OCI-LY1 (cell line): Measurements from ENCODE around the gene ZNF785.
"Not testable (repeated sequence)": the region's sequence is repeated elsewhere in the genome, so short reads cannot be mapped to it uniquely, and the experiment has no call there.

Experiments used
- H2AFZ ChIP-seq: fragments of 200-600 bp; sonication (generic), shearing (Covaris generic); 2 replicates; pipeline ENCODE4 v1.6.0; 2014; ENCODE audit warnings: antibody characterized with exemption, mild to moderate bottlenecking, low read length
- H3F3A ChIP-seq: fragments of 200-600 bp; sonication (generic), shearing (Covaris generic); 2 replicates; pipeline ENCODE4 v1.6.0; 2014; ENCODE audit warnings: mild to moderate bottlenecking, antibody characterized with exemption, low read length, moderate library complexity; ENCODE audit not compliant: insufficient read depth
- H3K27ac ChIP-seq: fragments of 200-600 bp; sonication (generic); 2 replicates; pipeline ENCODE4 v1.5.1; 2014; ENCODE audit warnings: low read length, mixed run types, mild to moderate bottlenecking, low read depth; ENCODE audit not compliant: poor library complexity, severe bottlenecking
- H3K27me3 ChIP-seq: fragments of 200-600 bp; sonication (generic); 2 replicates; pipeline ENCODE4 v1.6.0; 2014; ENCODE audit warnings: antibody characterized with exemption, mild to moderate bottlenecking, low read length, moderate library complexity; ENCODE audit not compliant: insufficient read depth
- H3K36me3 ChIP-seq: fragments of 200-600 bp; sonication (generic); 2 replicates; pipeline ENCODE4 v1.6.1; 2014; ENCODE audit warnings: mild to moderate bottlenecking, antibody characterized with exemption, low read length, moderate library complexity, mixed read lengths; ENCODE audit not compliant: insufficient read depth
- H3K4me1 ChIP-seq: fragments of 200-600 bp; sonication (generic); 2 replicates; pipeline ENCODE4 v1.5.1; 2014; ENCODE audit warnings: mild to moderate bottlenecking, low read length, moderate library complexity; ENCODE audit not compliant: insufficient read depth, severe bottlenecking
- H3K4me2 ChIP-seq: fragments of 200-600 bp; sonication (generic), shearing (Covaris generic); 2 replicates; pipeline ENCODE4 v1.6.1; 2014; ENCODE audit warnings: low read length
- H3K4me3 ChIP-seq: fragments of 200-600 bp; sonication (generic); 2 replicates; pipeline ENCODE4 v1.5.1; 2014; ENCODE audit warnings: low read length, low read depth, mild to moderate bottlenecking, mixed read lengths; ENCODE audit not compliant: poor library complexity, severe bottlenecking
- H3K79me2 ChIP-seq: fragments of 200-600 bp; shearing (Covaris generic); 2 replicates; pipeline ENCODE4 v1.6.1; 2016; ENCODE audit warnings: mixed run types, low read length, mixed read lengths; ENCODE audit not compliant: insufficient read depth
- H3K9ac ChIP-seq: fragments of 200-600 bp; sonication (generic), shearing (Covaris generic); 2 replicates; pipeline ENCODE4 v1.6.1; 2014; ENCODE audit warnings: mild to moderate bottlenecking, low read length, mixed read lengths
- H3K9me2 ChIP-seq: fragments of 200-600 bp; sonication (generic), shearing (Covaris generic); 2 replicates; pipeline ENCODE4 v1.6.1; 2014; ENCODE audit warnings: low read depth, mild to moderate bottlenecking, low read length, mixed read lengths
- H3K9me3 ChIP-seq: fragments of 200-600 bp; shearing (Covaris generic); 2 replicates; pipeline ENCODE4 v1.6.1; 2014; ENCODE audit warnings: low read length, mixed read lengths
- H4K20me1 ChIP-seq: fragments of 200-600 bp; sonication (generic), shearing (Covaris generic); 2 replicates; pipeline ENCODE4 v1.6.0; 2016; ENCODE audit warnings: mild to moderate bottlenecking, low read length; ENCODE audit not compliant: insufficient read depth
- EZH2 ChIP-seq: fragments of 200-600 bp; sonication (generic), shearing (Covaris generic); IDR thresholded peaks from 2 replicates; pipeline ENCODE4 v1.8.0; 2017; ENCODE audit warnings: borderline replicate concordance, mixed run types, mild to moderate bottlenecking, antibody characterized with exemption, low read length, moderate library complexity, mixed read lengths
- TF ChIP-seq, protein P1 (sequence below): fragments of 200-600 bp; sonication (generic), shearing (Covaris generic); IDR thresholded peaks from 2 replicates; pipeline ENCODE4 v1.5.1; 2017; ENCODE audit warnings: mild to moderate bottlenecking, antibody characterized with exemption, low read length, moderate library complexity, mixed read lengths

Gene ZNF785

DNA sequence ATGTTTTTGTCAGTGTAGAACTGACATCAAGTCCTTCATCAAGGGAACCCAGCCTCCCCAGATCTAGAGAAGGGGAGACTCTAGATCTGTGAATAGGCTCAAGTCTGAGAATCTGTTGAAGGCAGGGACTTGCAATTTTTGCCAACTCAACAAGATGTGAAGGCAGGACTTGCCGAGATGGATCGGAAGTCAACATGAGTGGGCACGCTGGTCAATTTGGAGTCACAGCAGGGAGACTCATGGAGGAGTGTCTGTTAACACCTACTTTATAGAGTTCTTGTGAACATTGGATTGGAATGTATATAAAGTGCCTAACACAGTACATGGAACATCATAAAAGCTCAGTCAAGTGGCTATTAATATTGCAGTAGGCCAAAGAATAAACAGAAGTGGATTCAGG, 14.7 kb upstream of the ZNF785 start:
- Histone ChIP-seq H3K27ac (no peak overlapping the region), H2AFZ (no peak overlapping the region), H3F3A (no peaks in the 10 kb centered on the region)

DNA sequence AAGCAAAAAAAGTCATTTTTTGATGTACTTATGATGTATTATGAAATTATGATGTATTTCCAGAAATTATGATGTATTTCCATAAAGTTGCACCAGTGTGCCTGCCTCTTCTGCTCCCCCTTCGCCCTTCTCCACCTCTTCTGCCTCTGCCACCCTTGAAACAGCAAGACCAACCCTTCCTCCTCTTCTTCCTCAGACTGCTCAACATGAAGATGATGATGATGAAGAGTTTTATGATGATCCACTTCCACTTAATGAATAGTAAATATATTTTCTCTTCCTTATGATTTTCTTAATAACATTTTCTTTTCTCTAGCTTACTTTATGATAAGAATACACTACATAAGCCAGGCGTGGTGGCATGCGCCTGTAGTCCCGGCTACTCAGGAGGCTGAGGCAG, 7.4 kb upstream of the ZNF785 start:
- H3K9me2 ChIP-seq = no peaks in the 10 kb centered on the region
- no peaks in the 10 kb centered on the region for H3K9me3 ChIP-seq
- H3K27ac ChIP-seq = no peak overlapping the region

More for the DNA sequence above, 14.7 kb upstream of the ZNF785 start:
- Histone ChIP-seq H3K9me2 (no peaks in the 10 kb centered on the region), H4K20me1 (no peaks in the 10 kb centered on the region), H3K9ac (no peak overlapping the region), H3K27me3 (no peaks in the 10 kb centered on the region), H3K79me2 (no peaks in the 10 kb centered on the region), H3K4me3 (no peak overlapping the region), H3K36me3 (peaks cover 20% of the 10 kb centered on the region), H3K4me2 (no peak overlapping the region), H3K9me3 (no peaks in the 10 kb centered on the region), H3K4me1 (peaks cover 6% of the 10 kb centered on the region)
- TF ChIP-seq, protein P1, sequence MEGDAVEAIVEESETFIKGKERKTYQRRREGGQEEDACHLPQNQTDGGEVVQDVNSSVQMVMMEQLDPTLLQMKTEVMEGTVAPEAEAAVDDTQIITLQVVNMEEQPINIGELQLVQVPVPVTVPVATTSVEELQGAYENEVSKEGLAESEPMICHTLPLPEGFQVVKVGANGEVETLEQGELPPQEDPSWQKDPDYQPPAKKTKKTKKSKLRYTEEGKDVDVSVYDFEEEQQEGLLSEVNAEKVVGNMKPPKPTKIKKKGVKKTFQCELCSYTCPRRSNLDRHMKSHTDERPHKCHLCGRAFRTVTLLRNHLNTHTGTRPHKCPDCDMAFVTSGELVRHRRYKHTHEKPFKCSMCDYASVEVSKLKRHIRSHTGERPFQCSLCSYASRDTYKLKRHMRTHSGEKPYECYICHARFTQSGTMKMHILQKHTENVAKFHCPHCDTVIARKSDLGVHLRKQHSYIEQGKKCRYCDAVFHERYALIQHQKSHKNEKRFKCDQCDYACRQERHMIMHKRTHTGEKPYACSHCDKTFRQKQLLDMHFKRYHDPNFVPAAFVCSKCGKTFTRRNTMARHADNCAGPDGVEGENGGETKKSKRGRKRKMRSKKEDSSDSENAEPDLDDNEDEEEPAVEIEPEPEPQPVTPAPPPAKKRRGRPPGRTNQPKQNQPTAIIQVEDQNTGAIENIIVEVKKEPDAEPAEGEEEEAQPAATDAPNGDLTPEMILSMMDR = no peak
- no peak for TF ChIP-seq EZH2

DNA sequence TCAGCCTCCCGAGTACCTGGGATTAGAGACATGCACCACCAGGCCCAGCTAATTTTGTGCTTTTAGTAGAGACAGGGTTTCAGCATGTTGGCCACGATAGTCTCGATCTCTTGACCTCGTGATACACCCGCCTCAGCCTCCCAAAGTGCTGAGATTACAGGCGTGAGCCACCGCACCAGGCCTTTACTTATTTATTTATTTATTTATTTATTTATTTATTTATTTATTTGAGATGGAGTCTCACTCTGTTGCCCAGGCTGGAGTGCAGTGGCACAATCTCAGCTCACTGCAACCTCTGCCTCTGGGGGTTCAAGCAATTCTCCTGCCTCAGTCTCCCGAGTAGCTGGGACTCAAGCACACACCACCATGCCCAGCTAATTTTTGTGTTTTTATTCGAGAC, 5.4 kb upstream of the ZNF785 start:
- H2AFZ ChIP-seq, H3K9ac ChIP-seq, H3K4me3 ChIP-seq, H3K36me3 ChIP-seq, H3K9me3 ChIP-seq, H3K9me2 ChIP-seq, H3K79me2 ChIP-seq, H3K4me1 ChIP-seq, H4K20me1 ChIP-seq, H3K27ac ChIP-seq, H3K27me3 ChIP-seq, H3F3A ChIP-seq, H3K4me2 ChIP-seq: not testable (repeated sequence)

More for the DNA sequence above, 7.4 kb upstream of the ZNF785 start:
- Histone ChIP-seq H2AFZ (no peak overlapping the region), H3K4me1 (peaks cover 5% of the 10 kb centered on the region), H3K4me2 (no peak overlapping the region), H3K79me2 (no peaks in the 10 kb centered on the region), H3K27me3 (no peaks in the 10 kb centered on the region), H3K9ac (no peak overlapping the region), H3K4me3 (no peak overlapping the region), H3K36me3 (no peaks in the 10 kb centered on the region), H4K20me1 (no peaks in the 10 kb centered on the region), H3F3A (no peaks in the 10 kb centered on the region)
- TF ChIP-seq EZH2 = no peak
- TF ChIP-seq, protein P1 = no peak

DNA sequence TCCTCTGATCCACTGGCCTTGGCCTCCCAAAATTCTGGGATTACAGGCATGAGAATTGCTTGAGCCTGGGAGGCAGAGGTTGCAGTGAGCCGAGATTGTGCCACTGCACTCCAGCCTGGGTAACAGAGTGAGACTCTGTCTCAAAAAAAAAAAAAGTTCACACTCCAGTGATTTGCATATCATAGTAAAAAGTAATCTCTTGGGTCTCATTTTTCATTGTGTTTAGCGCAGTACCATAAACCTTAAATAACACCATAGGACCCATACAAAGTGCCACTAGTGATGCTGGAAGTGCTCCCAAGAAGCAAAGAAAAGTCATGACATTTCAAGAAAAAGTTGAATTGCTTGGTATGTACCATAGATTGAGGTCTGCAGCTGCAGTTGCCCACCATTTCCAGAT, 4.1 kb upstream of the ZNF785 start:
- H3K9ac ChIP-seq, H3K4me2 ChIP-seq: not testable (repeated sequence)

More for the DNA sequence above, 4.1 kb upstream of the ZNF785 start:
- H2AFZ ChIP-seq, H3K9me2 ChIP-seq, H3K9me3 ChIP-seq, H3K4me3 ChIP-seq, H3K79me2 ChIP-seq, H3K27me3 ChIP-seq, H3F3A ChIP-seq, H3K36me3 ChIP-seq, H4K20me1 ChIP-seq, H3K27ac ChIP-seq: not testable (repeated sequence)
- H3K4me1 ChIP-seq = peaks cover 22% of the 10 kb centered on the region
